ENCODE data around the gene DNAJB12.
"Not testable (repeated sequence)": the region's sequence is repeated elsewhere in the genome, so short reads cannot be mapped to it uniquely, and the experiment has no call there.

DNAJB12 gene

GRCh38 chr10:72353028-72353964 is 1.4 kb downstream of the DNAJB12 start:
- DNase-seq: no peak

GRCh38 chr10:72351479-72351878 is 3.2 kb downstream of the DNAJB12 start:
- no peak for DNase-seq

- no peak for DNase-seq
Observed at GRCh38 chr10:72349438-72349837, 5.3 kb downstream of the DNAJB12 start.

GRCh38 chr10:72348282-72348681 is 6.4 kb downstream of the DNAJB12 start:
- DNase-seq: no peak

- not testable (repeated sequence) for DNase-seq
Observed at GRCh38 chr10:72346117-72346516, 8.6 kb downstream of the DNAJB12 start.

GRCh38 chr10:72344932-72345331 is 9.8 kb downstream of the DNAJB12 start:
- no peak for DNase-seq

- no peak for DNase-seq
Observed at GRCh38 chr10:72342911-72343310, 11.8 kb downstream of the DNAJB12 start.

GRCh38 chr10:72340510-72341261 is 14.0 kb downstream of the DNAJB12 start:
- peak; percentile 78 for DNase-seq

- DNase-seq: no peak
Observed at GRCh38 chr10:72338180-72338579, 16.5 kb downstream of the DNAJB12 start.

- DNase-seq: no peak
Observed at GRCh38 chr10:72337722-72338121, 17.0 kb downstream of the DNAJB12 start.

- DNase-seq: peak; percentile 68
Observed at GRCh38 chr10:72337039-72337629, 17.6 kb downstream of the DNAJB12 start.

- DNase-seq: no peak
Observed at GRCh38 chr10:72336259-72337038, 18.3 kb downstream of the DNAJB12 start.

- DNase-seq: no peak
Observed at GRCh38 chr10:72335394-72336258, 19.1 kb downstream of the DNAJB12 start.

- no peak for DNase-seq
Observed at GRCh38 chr10:72334825-72335393, 19.8 kb downstream of the DNAJB12 start.

GRCh38 chr10:72334196-72334824 is 20.4 kb downstream of the DNAJB12 start:
- no peak for DNase-seq

- DNase-seq: no peak
Observed at GRCh38 chr10:72333112-72334015, 21.4 kb downstream of the DNAJB12 start.

- DNase-seq: no peak
Observed at GRCh38 chr10:72332423-72333111, 22.2 kb downstream of the DNAJB12 start.

- DNase-seq: peak; percentile 83
Observed at GRCh38 chr10:72331575-72332422, 22.9 kb downstream of the DNAJB12 start.

Measured in activated naive CD4-positive, alpha-beta T cell treated with anti-CD3 and anti-CD28 coated beads, Interleukin-2, amount 50 U/mL, for 16 hours (primary cell).